ENCODE results near the gene CC2D1A. TPM values are rescaled to one million over a fixed set of nuclear protein-coding genes. Genes with fewer than 3 reads are reported as not detected.
"Not testable (repeated sequence)": the region's sequence is repeated elsewhere in the genome, so short reads cannot be mapped to it uniquely, and the experiment has no call there.

Gene CC2D1A
- total RNA-seq, 6 experiments from 2014 or later, result 22.9 to 28.3 (median 25.5) TPM

DNA sequence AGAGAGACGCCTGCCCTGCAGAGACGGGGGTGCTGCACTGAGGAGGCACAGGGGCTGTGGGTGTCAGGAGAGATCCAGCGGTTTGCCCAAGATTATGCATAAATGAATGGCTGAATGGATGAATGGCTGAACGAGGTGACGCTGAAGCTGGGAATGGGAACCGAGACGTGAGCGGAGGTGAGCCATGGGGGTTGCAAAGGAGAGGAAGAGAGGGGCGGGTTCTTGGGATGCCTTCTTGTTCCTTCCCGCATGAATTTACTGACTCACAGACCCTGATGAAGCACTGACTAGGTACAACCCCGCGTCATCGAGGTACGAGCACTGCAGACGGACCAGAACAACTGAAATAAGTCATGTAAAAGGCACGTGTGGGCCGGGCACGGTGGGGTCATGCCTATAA, 63.0 kb downstream of the CC2D1A start:
- H3K9me3 Mint-ChIP-seq, result no peaks in the 10 kb centered on the region
- H3K4me3 Mint-ChIP-seq, result no peak overlapping the region
- H3K27ac Mint-ChIP-seq, result no peak overlapping the region
- peaks cover 7% of the 10 kb centered on the region; the same call in 1 of the 2 replicates for H3K36me3 Mint-ChIP-seq (ENCODE audit: low read depth)
- peaks cover 10% of the 10 kb centered on the region for H3K4me1 Mint-ChIP-seq (ENCODE audit: low read depth)
- no peak for DNase-seq
- TF ChIP-seq, protein P1, sequence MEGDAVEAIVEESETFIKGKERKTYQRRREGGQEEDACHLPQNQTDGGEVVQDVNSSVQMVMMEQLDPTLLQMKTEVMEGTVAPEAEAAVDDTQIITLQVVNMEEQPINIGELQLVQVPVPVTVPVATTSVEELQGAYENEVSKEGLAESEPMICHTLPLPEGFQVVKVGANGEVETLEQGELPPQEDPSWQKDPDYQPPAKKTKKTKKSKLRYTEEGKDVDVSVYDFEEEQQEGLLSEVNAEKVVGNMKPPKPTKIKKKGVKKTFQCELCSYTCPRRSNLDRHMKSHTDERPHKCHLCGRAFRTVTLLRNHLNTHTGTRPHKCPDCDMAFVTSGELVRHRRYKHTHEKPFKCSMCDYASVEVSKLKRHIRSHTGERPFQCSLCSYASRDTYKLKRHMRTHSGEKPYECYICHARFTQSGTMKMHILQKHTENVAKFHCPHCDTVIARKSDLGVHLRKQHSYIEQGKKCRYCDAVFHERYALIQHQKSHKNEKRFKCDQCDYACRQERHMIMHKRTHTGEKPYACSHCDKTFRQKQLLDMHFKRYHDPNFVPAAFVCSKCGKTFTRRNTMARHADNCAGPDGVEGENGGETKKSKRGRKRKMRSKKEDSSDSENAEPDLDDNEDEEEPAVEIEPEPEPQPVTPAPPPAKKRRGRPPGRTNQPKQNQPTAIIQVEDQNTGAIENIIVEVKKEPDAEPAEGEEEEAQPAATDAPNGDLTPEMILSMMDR (IDR thresholded peaks at IDR 0.05), result no peak
- H3K27me3 Mint-ChIP-seq (ENCODE audit: insufficient read depth), result no peaks in the 10 kb centered on the region; the same call in 1 of the 2 replicates

- Mint-ChIP-seq H3K9me3 (no peaks in the 10 kb centered on the region), H3K27me3 (ENCODE audit: insufficient read depth) (no peaks in the 10 kb centered on the region; the same call in 1 of the 2 replicates), H3K36me3 (ENCODE audit: low read depth) (peaks cover 13% of the 10 kb centered on the region; the same call in 1 of the 2 replicates), H3K4me1 (ENCODE audit: low read depth) (peaks cover 4% of the 10 kb centered on the region), H3K27ac (no peak overlapping the region), H3K4me3 (no peak overlapping the region)
- DNase-seq, result no peak
- TF ChIP-seq, protein P1 (IDR thresholded peaks at IDR 0.05), result no peak
These were observed 63.9 kb downstream of the CC2D1A start for GRCh38 chr19:13969897-13970296.

GRCh38 chr19:13971868-13972267, 65.9 kb downstream of the CC2D1A start:
- H3K27me3 Mint-ChIP-seq (ENCODE audit: insufficient read depth), result not testable (repeated sequence)

GRCh38 chr19:13972368-13973155, 66.6 kb downstream of the CC2D1A start:
- H3K36me3 Mint-ChIP-seq (ENCODE audit: low read depth), result peaks cover 13% of the 10 kb centered on the region

More at GRCh38 chr19:13971868-13972267, 65.9 kb downstream of the CC2D1A start:
- H3K4me1 Mint-ChIP-seq (ENCODE audit: low read depth); H3K27ac Mint-ChIP-seq; H3K4me3 Mint-ChIP-seq; DNase-seq; H3K9me3 Mint-ChIP-seq: not testable (repeated sequence)
- H3K36me3 Mint-ChIP-seq (ENCODE audit: low read depth), result peaks cover 13% of the 10 kb centered on the region

GRCh38 chr19:13973479-13973878, 67.5 kb downstream of the CC2D1A start:
- DNase-seq; H3K4me1 Mint-ChIP-seq (ENCODE audit: low read depth); H3K4me3 Mint-ChIP-seq; H3K27me3 Mint-ChIP-seq (ENCODE audit: insufficient read depth); H3K27ac Mint-ChIP-seq; H3K9me3 Mint-ChIP-seq: not testable (repeated sequence)
- H3K36me3 Mint-ChIP-seq (ENCODE audit: low read depth), result peaks cover 13% of the 10 kb centered on the region

More at GRCh38 chr19:13972368-13973155, 66.6 kb downstream of the CC2D1A start:
- H3K9me3 Mint-ChIP-seq, result no peaks in the 10 kb centered on the region
- TF ChIP-seq, protein P1 (IDR thresholded peaks at IDR 0.05), result no peak
- H3K4me3 Mint-ChIP-seq, result no peak overlapping the region
- DNase-seq, result no peak
- peaks cover 3% of the 10 kb centered on the region; the same call in 1 of the 2 replicates for H3K27me3 Mint-ChIP-seq (ENCODE audit: insufficient read depth)
- H3K4me1 Mint-ChIP-seq (ENCODE audit: low read depth), result peaks cover 6% of the 10 kb centered on the region; the same call in 1 of the 2 replicates
- no peak overlapping the region for H3K27ac Mint-ChIP-seq

DNA sequence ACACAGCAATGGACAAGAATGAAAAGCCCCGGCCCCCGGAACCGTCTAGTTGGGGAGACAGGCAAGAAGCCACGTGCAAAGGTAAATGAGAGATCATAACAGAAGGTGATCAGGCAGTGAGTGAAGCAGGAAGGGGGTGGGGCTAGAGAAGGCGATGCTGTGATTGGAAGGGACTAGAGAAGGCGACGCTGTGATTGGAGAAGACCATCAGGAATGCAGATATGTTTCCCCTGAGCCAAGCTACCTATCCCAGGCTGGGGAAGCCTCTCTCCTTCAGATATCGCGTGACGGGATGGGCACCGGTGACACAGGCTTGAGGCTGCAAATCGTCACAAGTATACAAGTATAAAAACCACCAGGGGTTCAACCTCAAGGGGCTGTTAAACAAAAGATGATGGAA, 68.1 kb downstream of the CC2D1A start:
- H3K36me3 Mint-ChIP-seq (ENCODE audit: low read depth), result peaks cover 11% of the 10 kb centered on the region
- H3K9me3 Mint-ChIP-seq, result no peaks in the 10 kb centered on the region
- H3K27me3 Mint-ChIP-seq (ENCODE audit: insufficient read depth), result peaks cover 3% of the 10 kb centered on the region; the same call in 1 of the 2 replicates
- peaks cover 6% of the 10 kb centered on the region; the same call in 1 of the 2 replicates for H3K4me1 Mint-ChIP-seq (ENCODE audit: low read depth)
- no peak overlapping the region for H3K4me3 Mint-ChIP-seq
- TF ChIP-seq, protein P1 (IDR thresholded peaks at IDR 0.05), result no peak
- H3K27ac Mint-ChIP-seq, result no peak overlapping the region
- no peak for DNase-seq
